ENCODE measurements around the gene IL21R. TPM values are rescaled to one million over a fixed set of nuclear protein-coding genes. Genes with fewer than 3 reads are reported as not detected.
A peak's percentile ranks its signal among the peaks of the same experiment; 100 is the strongest.

IL21R gene
- total RNA-seq: under 1 TPM; 0.31 to 0.87 TPM
- polyA plus RNA-seq (ENCODE audit: insufficient read depth, low read depth, low replicate concordance): 2.3 TPM
- long read RNA-seq, donor 1: 0 reads
- long read RNA-seq, donor 2, partial matches to known transcripts: 0 of 1 reads
- long read RNA-seq, donor 2, other reads (novel, unspliced or antisense): 0 of 1 reads

DNA sequence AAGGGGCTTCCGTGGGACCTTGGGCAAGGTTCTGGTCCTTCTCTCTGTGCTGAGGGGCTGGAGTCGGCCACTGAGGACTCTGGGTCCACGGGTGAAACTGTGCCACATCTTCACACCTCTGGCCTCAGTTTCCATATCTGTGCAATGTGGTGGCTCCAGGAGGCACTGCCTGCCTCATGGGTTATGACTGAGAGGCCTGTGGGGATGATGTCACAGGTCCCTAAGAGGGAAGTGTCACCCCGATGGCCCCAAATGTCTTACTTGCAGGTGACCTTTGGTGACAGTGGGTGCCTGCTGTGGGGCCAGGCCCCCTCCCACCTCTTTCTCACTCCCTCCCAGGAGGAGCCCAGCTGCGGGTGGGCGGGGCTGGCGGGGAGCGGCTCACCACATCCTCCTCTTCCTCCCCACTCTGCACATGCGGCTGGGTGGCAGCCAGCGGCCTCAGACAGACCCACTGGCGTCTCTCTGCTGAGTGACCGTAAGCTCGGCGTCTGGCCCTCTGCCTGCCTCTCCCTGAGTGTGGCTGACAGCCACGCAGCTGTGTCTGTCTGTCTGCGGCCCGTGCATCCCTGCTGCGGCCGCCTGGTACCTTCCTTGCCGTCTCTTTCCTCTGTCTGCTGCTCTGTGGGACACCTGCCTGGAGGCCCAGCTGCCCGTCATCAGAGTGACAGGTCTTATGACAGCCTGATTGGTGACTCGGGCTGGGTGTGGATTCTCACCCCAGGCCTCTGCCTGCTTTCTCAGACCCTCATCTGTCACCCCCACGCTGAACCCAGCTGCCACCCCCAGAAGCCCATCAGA is at the start of gene IL21R:
TSS of gene IL21R (plus strand) at position 407 of the 801 bp plus-strand sequence. CDS start 27,898 bp downstream, outside the sequence.
- no peak within 1 kb of the TSS for H3K27ac ChIP-seq
- no peaks in the 10 kb centered on the region for H3K9me3 ChIP-seq
- TF ChIP-seq, protein P1, sequence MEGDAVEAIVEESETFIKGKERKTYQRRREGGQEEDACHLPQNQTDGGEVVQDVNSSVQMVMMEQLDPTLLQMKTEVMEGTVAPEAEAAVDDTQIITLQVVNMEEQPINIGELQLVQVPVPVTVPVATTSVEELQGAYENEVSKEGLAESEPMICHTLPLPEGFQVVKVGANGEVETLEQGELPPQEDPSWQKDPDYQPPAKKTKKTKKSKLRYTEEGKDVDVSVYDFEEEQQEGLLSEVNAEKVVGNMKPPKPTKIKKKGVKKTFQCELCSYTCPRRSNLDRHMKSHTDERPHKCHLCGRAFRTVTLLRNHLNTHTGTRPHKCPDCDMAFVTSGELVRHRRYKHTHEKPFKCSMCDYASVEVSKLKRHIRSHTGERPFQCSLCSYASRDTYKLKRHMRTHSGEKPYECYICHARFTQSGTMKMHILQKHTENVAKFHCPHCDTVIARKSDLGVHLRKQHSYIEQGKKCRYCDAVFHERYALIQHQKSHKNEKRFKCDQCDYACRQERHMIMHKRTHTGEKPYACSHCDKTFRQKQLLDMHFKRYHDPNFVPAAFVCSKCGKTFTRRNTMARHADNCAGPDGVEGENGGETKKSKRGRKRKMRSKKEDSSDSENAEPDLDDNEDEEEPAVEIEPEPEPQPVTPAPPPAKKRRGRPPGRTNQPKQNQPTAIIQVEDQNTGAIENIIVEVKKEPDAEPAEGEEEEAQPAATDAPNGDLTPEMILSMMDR (IDR thresholded peaks at IDR 0.05): no peak
- no peak for TF ChIP-seq POLR2A (IDR thresholded peaks at IDR 0.05)
- 35 to 41% methylated on average over 11 to 23 of the region's 23 CpGs for WGBS, 2 donors
- H3K4me3 ChIP-seq: no peak within 1 kb of the TSS
- no peaks in the 10 kb centered on the region for H3K27me3 ChIP-seq
- H3K36me3 ChIP-seq (ENCODE audit: low read depth, missing control alignments): no peaks in the 10 kb centered on the region
- intact Hi-C loops (cut with DNase I; ENCODE audit: low total_unique reads): no loop called here
- peaks cover 4% of the 10 kb centered on the region for H3K4me1 ChIP-seq
- DNase-seq: no peak

- H3K9me3 ChIP-seq: no peaks in the 10 kb centered on the region
- no peaks in the 10 kb centered on the region for H3K4me1 ChIP-seq
- TF ChIP-seq, protein P1 (IDR thresholded peaks at IDR 0.05): no peak
- TF ChIP-seq POLR2A (IDR thresholded peaks at IDR 0.05): no peak
- H3K27ac ChIP-seq: no peak overlapping the region
- WGBS, 2 donors: 96% methylated on average over 4 of the region's 4 CpGs
- no peaks in the 10 kb centered on the region for H3K36me3 ChIP-seq (ENCODE audit: low read depth, missing control alignments)
- peak; percentile 57 for DNase-seq
- H3K27me3 ChIP-seq: no peaks in the 10 kb centered on the region
- intact Hi-C loops (cut with DNase I; ENCODE audit: low total_unique reads): no loop called here
- no peak overlapping the region for H3K4me3 ChIP-seq
Measured at GRCh38 chr16:27353853-27354252, 48.1 kb upstream of the IL21R start.

DNA sequence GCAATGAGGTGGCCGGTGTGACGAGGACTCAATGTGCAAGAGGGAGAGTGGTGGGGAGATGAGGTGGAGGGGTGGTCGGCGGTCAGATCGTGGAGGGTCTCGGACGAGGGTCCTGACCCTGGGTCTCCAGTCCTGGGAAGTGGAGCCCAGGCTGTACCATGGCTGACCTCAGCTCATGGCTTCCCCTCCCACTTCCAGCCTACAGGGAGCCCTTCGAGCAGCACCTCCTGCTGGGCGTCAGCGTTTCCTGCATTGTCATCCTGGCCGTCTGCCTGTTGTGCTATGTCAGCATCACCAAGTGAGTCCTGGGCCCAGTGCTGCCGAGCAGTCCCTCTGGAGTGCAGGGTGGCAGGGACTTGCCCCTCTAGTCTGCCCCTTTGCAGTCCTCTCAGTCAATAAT is 46.4 kb upstream of the IL21R start:
- Histone ChIP-seq H3K4me1 (no peaks in the 10 kb centered on the region), H3K36me3 (ENCODE audit: low read depth, missing control alignments) (no peaks in the 10 kb centered on the region), H3K27ac (no peak overlapping the region), H3K9me3 (no peaks in the 10 kb centered on the region), H3K27me3 (no peaks in the 10 kb centered on the region), H3K4me3 (no peak overlapping the region)
- DNase-seq: peak; percentile 77
- intact Hi-C loops (cut with DNase I; ENCODE audit: low total_unique reads): no loop called here
- TF ChIP-seq, protein P1 (IDR thresholded peaks at IDR 0.05): peak in 2 of 3 experiments; percentile 30 to 31
- no peak for TF ChIP-seq POLR2A (IDR thresholded peaks at IDR 0.05)
- WGBS, 2 donors: 83 to 86% methylated on average over 11 to 12 of the region's 12 CpGs

DNA sequence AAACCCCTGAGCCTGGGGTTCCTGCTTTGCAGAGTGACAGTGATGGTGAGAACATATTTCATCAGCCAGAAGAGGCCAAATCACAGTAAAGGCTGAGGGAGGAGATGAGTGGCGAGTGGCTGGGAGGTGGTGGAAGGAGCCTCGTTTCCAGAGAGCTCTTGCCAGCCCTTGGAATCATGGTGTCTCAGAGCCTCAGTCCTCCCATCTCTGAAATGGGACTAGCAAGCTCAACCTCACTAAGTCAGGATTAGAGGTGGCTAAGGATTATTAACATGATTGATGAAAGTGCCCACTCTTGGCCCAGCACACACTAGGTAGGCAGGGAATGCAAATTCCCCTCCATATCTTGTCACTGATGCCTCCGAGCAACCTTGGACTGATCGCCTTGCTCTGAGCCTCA is 45.2 kb upstream of the IL21R start:
- no peaks in the 10 kb centered on the region for H3K27me3 ChIP-seq
- no peak for DNase-seq
- intact Hi-C loops (cut with DNase I; ENCODE audit: low total_unique reads): no loop called here
- TF ChIP-seq, protein P1 (IDR thresholded peaks at IDR 0.05): no peak
- no peak for TF ChIP-seq POLR2A (IDR thresholded peaks at IDR 0.05)
- no peak overlapping the region for H3K27ac ChIP-seq
- H3K9me3 ChIP-seq: no peaks in the 10 kb centered on the region
- 87 to 91% methylated on average over 4 of the region's 4 CpGs for WGBS, 2 donors
- H3K36me3 ChIP-seq (ENCODE audit: low read depth, missing control alignments): no peaks in the 10 kb centered on the region
- H3K4me1 ChIP-seq: no peaks in the 10 kb centered on the region
- H3K4me3 ChIP-seq: no peak overlapping the region
